HEK293T (cell line): ENCODE results near the gene LRRC27.

Source experiments
- FOXK2 ChIP-seq: fragments of 450-650 bp; IDR thresholded peaks from 2 replicates; pipeline ENCODE4 v1.6.1; 2016; ENCODE audit warnings: mild to moderate bottlenecking
- LEF1 ChIP-seq: fragments of 450-650 bp; IDR thresholded peaks from 2 replicates; pipeline ENCODE4 v1.6.1; 2017; ENCODE audit warnings: mild to moderate bottlenecking, borderline replicate concordance
- NFRKB ChIP-seq: fragments of 450-650 bp; IDR thresholded peaks from 2 replicates; pipeline ENCODE4 v1.6.1; 2016; ENCODE audit warnings: mild to moderate bottlenecking, moderate library complexity

DNA sequence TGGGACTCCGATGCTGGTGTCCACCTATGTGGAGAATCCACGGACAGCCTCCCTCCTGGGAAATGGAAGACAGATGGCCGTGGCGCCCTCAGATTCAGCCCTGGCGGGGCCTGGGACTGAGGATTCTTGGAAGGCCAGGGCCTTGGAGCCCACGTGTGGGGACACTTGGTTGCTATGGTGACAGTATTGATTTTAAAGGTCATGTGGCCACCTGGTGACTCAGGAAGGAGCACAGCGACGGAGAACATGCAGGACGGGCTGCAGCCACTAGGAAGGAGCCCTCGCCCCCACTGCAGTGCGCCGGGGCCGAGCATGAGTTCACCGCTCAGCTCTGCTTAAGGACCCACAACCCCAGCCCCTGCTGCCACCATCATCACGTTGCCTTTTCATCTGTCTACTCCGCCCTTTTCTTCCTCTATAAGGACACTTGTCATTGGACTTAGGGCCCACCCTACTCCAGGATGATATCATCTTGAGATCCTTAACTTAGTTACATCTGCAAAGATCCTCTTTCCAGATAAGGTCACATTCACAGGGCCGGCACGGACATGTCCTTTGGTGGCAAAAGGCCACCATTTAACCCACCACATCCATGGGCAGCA, 20.6 kb upstream of the LRRC27 start:
- no peak for TF ChIP-seq FOXK2
- TF ChIP-seq NFRKB, result no peak
- TF ChIP-seq LEF1, result no peak
